IPS DF 4.7 (cell line): ENCODE results near the gene FAM24B.

Source experiments
- DNase-seq: peaks from one replicate; pipeline ENCODE4 v3.0.0-alpha.2; 2013; ENCODE audit warnings: low spot score; ENCODE audit errors: extremely low read depth

The FAM24B gene

DNA sequence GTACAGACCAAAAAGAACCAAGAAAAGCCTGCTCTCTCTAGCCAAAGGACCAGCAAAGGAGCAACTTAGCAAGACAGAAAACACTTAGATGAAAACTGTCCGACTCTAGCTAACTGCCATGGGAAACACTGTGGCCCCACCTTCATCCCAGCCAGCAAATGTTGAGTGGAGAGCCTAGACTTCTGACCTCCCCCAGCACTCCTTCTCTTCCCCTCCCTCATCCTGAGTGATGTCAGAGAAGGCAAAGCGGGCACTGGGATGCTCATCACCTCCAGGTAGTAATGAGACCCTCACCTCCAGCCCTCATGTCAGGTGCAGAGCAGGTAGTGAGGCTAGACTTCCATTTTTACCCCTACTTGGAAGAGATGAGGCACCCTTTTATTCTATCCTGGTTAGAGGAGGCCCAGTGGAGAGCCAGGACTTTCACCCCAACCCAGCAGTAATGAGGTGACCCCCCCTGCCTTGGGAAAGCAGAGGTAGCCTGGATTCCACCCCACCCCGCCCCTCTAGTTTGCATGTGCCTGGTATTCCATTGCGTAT is 50.6 kb downstream of the FAM24B start:
- no peak for DNase-seq

DNA sequence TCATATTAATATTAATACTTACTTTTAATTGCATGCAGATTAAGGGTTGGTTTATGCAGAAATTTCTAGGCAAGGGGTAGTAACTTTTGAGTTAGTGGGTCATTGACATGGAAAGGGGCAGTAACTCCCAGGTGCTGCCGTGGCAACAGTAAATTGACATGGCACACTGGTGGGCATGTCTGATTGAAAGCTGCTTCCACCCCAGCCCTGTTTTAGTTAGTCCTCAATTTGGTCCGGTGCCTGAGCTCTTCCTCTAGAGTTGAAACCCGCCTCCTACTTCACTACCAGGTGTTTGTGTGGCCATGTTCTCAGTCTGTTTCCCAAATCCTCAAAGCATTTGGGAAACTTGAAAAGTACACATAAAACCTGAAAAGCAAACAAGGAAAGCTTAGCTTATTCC is 52.1 kb downstream of the FAM24B start:
- DNase-seq, result no peak

DNA sequence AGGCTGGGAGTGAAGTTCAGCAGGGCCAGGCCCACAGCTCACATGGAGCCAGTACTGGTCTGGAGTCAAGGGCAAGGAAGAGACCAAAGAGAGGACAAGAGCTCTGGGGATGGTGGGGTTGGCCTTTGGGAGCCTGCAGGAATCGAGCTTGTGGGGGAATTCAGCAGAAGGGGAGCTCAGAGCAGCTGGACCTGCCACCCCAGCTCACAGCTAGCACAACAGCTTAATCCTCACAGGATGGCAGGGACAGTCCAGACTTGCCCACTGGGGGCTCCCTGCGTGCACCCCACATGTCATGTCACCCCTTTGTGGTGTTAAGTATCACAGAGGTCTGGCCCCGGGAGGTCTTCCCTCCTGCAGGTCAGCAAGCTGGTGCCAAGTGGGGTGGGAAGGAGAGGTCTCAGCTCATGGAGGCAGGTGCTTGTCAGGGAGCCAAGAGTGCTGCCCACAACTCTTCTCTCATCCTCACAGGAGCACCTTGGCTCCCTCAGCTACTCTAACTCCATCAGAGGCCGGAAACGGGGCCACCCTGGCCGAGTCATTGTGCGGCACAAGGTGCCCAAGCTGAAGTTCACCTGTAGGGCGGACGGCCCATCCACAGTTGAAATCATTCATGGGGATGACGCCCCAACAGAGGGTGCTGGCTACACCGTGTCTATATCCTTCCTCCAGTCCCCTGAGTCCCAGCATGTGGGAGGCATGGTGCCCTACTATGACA is 56.2 kb downstream of the FAM24B start:
- DNase-seq, result no peak

DNA sequence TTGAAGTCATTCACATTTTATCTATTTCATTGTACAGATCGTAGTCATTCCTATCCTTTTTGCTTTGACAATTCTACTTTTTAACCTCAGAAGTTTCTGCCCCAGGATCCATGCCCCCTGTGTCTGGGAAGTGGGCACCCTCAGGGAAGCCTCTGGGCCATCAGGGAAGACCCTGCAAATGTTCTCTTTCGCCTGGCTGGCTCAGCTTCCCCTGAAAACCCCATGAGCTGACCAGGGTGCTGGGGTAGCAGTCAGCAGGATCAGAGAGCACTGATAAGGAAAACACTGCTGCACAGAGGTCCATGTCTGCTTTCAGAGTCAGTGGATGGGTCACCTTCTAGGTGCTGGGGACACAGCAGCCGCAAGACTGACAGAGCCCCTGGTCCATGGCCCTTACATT is 57.6 kb downstream of the FAM24B start:
- DNase-seq, result no peak

DNA sequence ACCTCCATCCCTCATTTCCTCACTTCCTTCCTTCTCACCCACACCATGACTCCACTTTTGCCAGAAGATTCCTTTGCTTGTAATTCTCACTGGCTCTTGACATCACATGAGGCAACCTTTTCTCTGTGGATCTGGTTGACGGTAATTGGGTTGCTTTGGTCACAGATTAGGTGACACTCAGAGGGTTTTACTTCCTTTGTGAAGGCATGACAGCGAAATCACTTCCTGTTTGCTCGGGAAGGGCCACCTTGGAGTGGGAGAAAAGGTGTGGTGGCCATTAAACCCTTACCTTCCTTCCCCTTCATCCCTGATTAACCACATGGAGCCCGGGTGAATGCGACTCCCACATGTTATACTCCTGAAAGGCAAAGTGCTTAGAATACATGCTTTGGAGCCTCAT is 63.9 kb downstream of the FAM24B start:
- no peak for DNase-seq

DNA sequence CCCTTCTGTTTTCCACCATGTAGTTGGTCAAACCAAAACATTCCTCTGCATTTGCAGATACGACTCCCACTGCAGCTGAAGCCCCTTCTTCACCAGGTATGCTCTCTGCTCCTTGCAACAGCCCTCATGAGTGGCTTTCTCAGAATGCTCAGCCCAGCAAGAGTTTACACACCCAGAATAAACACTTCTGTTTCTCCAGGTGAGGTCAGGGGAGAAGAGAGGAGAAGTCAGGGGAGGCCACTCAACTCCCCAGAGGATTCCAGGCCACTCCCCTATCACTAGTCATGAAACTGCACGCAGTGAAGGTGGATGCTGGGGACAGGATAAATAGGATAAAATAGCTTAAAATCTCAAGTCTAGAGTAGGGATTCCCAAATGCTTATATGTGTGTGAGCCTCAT is 64.9 kb downstream of the FAM24B start:
- no peak for DNase-seq

DNA sequence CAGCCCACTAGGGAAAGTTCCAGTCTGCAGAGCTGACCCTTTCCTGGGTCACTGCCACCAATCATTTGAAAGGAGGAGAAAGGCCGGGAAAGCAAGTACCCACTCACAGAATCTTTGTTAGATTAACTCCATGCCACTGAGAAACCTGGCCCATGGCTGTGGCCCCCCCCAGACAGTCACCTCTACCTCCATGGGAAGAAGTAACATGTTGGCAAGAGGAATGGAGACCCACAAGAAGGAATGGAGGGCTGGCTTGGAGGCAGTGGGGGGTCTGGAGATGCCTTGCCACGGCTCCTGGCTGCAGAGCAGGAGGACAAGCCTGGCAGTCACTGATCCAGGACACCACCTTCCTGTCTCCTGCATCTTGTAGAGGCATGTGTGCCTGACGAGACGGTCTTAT is 66.6 kb downstream of the FAM24B start:
- DNase-seq, result no peak

- DNase-seq, result no peak
These were observed 77.1 kb downstream of the FAM24B start for GRCh38 chr10:122802282-122802681.
